Thoracic aorta (tissue), 2 donors: ENCODE data around the gene IDH3G. TPM values are rescaled to one million over a fixed set of nuclear protein-coding genes. Genes with fewer than 3 reads are reported as not detected.

Source experiments
- ATAC-seq: fragments of 150-250 bp; one replicate; pipeline ENCODE4 v1.8.0; 2017; ENCODE audit warnings: low read depth; ENCODE audit not compliant: insufficient number of reproducible peaks, low FRiP score
- DNase-seq: peaks from one replicate; pipeline ENCODE4 v3.0.0-alpha.2; 2020; ENCODE audit warnings: low spot score
- H3K27ac ChIP-seq, 2 donors: fragments of 200-600 bp; sonication (generic); 1 replicate in 1 of 2; 2 replicates in 1 of 2; pipeline ENCODE4 v1.5.1; 2016; ENCODE audit warnings: mild to moderate bottlenecking in 2 of 2, moderate library complexity in 2 of 2
- H3K27me3 ChIP-seq: fragments of 200-600 bp; sonication (generic); replicated peaks from 2 replicates; pipeline ENCODE4 v1.6.0; 2016; ENCODE audit warnings: mild to moderate bottlenecking; ENCODE audit not compliant: insufficient read depth
- H3K36me3 ChIP-seq: fragments of 200-600 bp; sonication (generic); one replicate; pipeline ENCODE4 v1.5.1; 2016
- H3K4me1 ChIP-seq, 2 donors: fragments of 200-600 bp; sonication (generic); 1 replicate in 1 of 2; 2 replicates in 1 of 2; pipeline versions ENCODE4 v1.5.1 to v1.6.0; 2016; ENCODE audit warnings: low read depth in 2 of 2, mild to moderate bottlenecking in 1 of 2; ENCODE audit not compliant: control insufficient read depth in 1 of 2
- H3K4me3 ChIP-seq: fragments of 200-600 bp; sonication (generic); 2 replicates; pipeline ENCODE4 v1.5.1; 2016; ENCODE audit warnings: mild to moderate bottlenecking
- H3K9me3 ChIP-seq: fragments of 200-600 bp; sonication (generic); 2 replicates; pipeline ENCODE4 v1.5.1; 2016
- CTCF ChIP-seq: fragments of 200-600 bp; sonication (generic); IDR thresholded peaks from one replicate; pipeline ENCODE4 v1.5.1; 2019; ENCODE audit warnings: antibody characterized with exemption
- total RNA-seq, 2 donors: library from RNA; depleted of rRNA; stranded (reverse); fragments of >200 nt; gene quantifications; one replicate each; pipeline versions ENCODE4 v1.1.0 to v1.2.3, GENCODE V29; 2016

The IDH3G gene
- total RNA-seq, 2 donors from 2014 or later, result 70.9 to 91.9 TPM

GRCh38 chrX:153736071-153736820 lies 57.9 kb downstream of the IDH3G start:
- ATAC-seq (no peak), DNase-seq (no peak)
- Histone ChIP-seq H3K4me1 (no peaks in the 10 kb centered on the region), H3K27me3 (no peaks in the 10 kb centered on the region), H3K4me3 (no peak overlapping the region), H3K9me3 (no peaks in the 10 kb centered on the region), H3K36me3 (peaks cover 8% of the 10 kb centered on the region), H3K27ac (no peak overlapping the region)
- no peak for TF ChIP-seq CTCF

Other genes with a start within 250 kb of the IDH3G start
- gene CCNQ, start 195.2 kb downstream of the IDH3G start, total RNA-seq, result 10 to 100 TPM; 27.2 to 36.3 TPM
- gene DUSP9, start 147.2 kb downstream of the IDH3G start, total RNA-seq, result not detected
- gene PNCK, start 120.6 kb downstream of the IDH3G start, total RNA-seq, result 1 to 10 TPM; 1.2 to 3.2 TPM
- gene SLC6A8, start 106.4 kb downstream of the IDH3G start, total RNA-seq, result 10 to 100 TPM; 16.8 to 16.9 TPM
- gene BCAP31, start 70.0 kb downstream of the IDH3G start, total RNA-seq, result 100 to 1,000 TPM in 1 of 2 donors, 10 to 100 TPM in 1; 82.7 to 104 TPM
- 10 to 100 TPM; 24.3 to 40.6 TPM for gene ABCD1, start 69.5 kb downstream of the IDH3G start, total RNA-seq
- gene PLXNB3, start 30.1 kb downstream of the IDH3G start, total RNA-seq, result 10 to 100 TPM; 40.8 to 52.2 TPM
- gene SRPK3, start 13.3 kb downstream of the IDH3G start, total RNA-seq, result 1 to 10 TPM; 4.9 to 9.5 TPM
- 100 to 1,000 TPM; 103 to 299 TPM for gene SSR4, start 293 bp upstream of the IDH3G start, total RNA-seq
- 10 to 100 TPM in 1 of 2 donors, 1 to 10 TPM in 1; 4.4 to 11.6 TPM for gene PDZD4, start 36.2 kb upstream of the IDH3G start, total RNA-seq
- gene L1CAM, start 91.8 kb upstream of the IDH3G start, total RNA-seq, result 10 to 100 TPM in 1 of 2 donors, 1 to 10 TPM in 1; 1.1 to 18.3 TPM
- not detected for gene AVPR2, start 110.3 kb upstream of the IDH3G start, total RNA-seq
- gene ARHGAP4, start 131.9 kb upstream of the IDH3G start, total RNA-seq, result 10 to 100 TPM; 31.7 to 92.1 TPM
- 10 to 100 TPM; 60.1 to 66.4 TPM for gene NAA10, start 140.7 kb upstream of the IDH3G start, total RNA-seq
- gene RENBP, start 150.3 kb upstream of the IDH3G start, total RNA-seq, result 10 to 100 TPM; 11.2 to 21.4 TPM
- 10 to 100 TPM; 51.6 to 58.9 TPM for gene HCFC1, start 177.4 kb upstream of the IDH3G start, total RNA-seq
- gene TMEM187, start 178.4 kb upstream of the IDH3G start, total RNA-seq, result 10 to 100 TPM in 1 of 2 donors, under 1 TPM in 1; 0.78 to 23.4 TPM
- 10 to 100 TPM; 71.0 to 83.9 TPM for gene IRAK1, start 225.5 kb upstream of the IDH3G start, total RNA-seq